HG03354 (cell line): ENCODE results near the gene TMCC1.
"Not testable (repeated sequence)": the region's sequence is repeated elsewhere in the genome, so short reads cannot be mapped to it uniquely, and the experiment has no call there.

Experiments used
- ATAC-seq: cut with Tn5 transposase; IDR thresholded peaks from one replicate; pipeline ENCODE4 v1.9.1; 2021; ENCODE audit warnings: mild to moderate bottlenecking; ENCODE audit not compliant: unreplicated experiment, poor library complexity, severe bottlenecking

Gene TMCC1

GRCh38 chr3:129893581-129894070 is at the start of gene TMCC1:
Gene TMCC1 (minus strand): TSS chr3:129893711.
- ATAC-seq = peak; percentile 82

- ATAC-seq = no peak
These were observed 49.5 kb upstream of the TMCC1 start for GRCh38 chr3:129943020-129943419.

GRCh38 chr3:129942296-129942695 is 48.8 kb upstream of the TMCC1 start:
- ATAC-seq = peak; percentile 54

GRCh38 chr3:129940086-129940485 is 46.6 kb upstream of the TMCC1 start:
- no peak for ATAC-seq

- no peak for ATAC-seq
These were observed 44.8 kb upstream of the TMCC1 start for GRCh38 chr3:129938140-129938930.

- no peak for ATAC-seq
These were observed 44.2 kb upstream of the TMCC1 start for GRCh38 chr3:129937717-129938116.

GRCh38 chr3:129936757-129937156 is 43.2 kb upstream of the TMCC1 start:
- peak; percentile 47 for ATAC-seq

GRCh38 chr3:129934234-129935123 is 41.0 kb upstream of the TMCC1 start:
- ATAC-seq = no peak

- no peak for ATAC-seq
These were observed 40.0 kb upstream of the TMCC1 start for GRCh38 chr3:129933471-129933870.

- no peak for ATAC-seq
These were observed 35.9 kb upstream of the TMCC1 start for GRCh38 chr3:129929383-129929782.

- ATAC-seq = no peak
These were observed 33.6 kb upstream of the TMCC1 start for GRCh38 chr3:129927072-129927471.

GRCh38 chr3:129919806-129920205 is 26.3 kb upstream of the TMCC1 start:
- ATAC-seq = no peak

- ATAC-seq = no peak
These were observed 25.8 kb upstream of the TMCC1 start for GRCh38 chr3:129919357-129919756.

- no peak for ATAC-seq
These were observed 24.9 kb upstream of the TMCC1 start for GRCh38 chr3:129918461-129918860.

GRCh38 chr3:129917423-129918007 is 24.0 kb upstream of the TMCC1 start:
- no peak for ATAC-seq

- no peak for ATAC-seq
These were observed 20.1 kb upstream of the TMCC1 start for GRCh38 chr3:129913618-129914017.

GRCh38 chr3:129911261-129911861 is 17.9 kb upstream of the TMCC1 start:
- no peak for ATAC-seq

GRCh38 chr3:129909235-129909634 is 15.7 kb upstream of the TMCC1 start:
- ATAC-seq = not testable (repeated sequence)

GRCh38 chr3:129908417-129908816 is 14.9 kb upstream of the TMCC1 start:
- no peak for ATAC-seq

- ATAC-seq = not testable (repeated sequence)
These were observed 7.8 kb upstream of the TMCC1 start for GRCh38 chr3:129901272-129901671.
